A549 (cell line): ENCODE data around the gene SMPD2. TPM values are rescaled to one million over a fixed set of nuclear protein-coding genes. Genes with fewer than 3 reads are reported as not detected.

ENCODE experiments used
- ATAC-seq, 2 experiments: fragments of 200-7000 bp in 1 of 2; fragments of >200 bp in 1 of 2; cut with Nextera tagmentation in 1 of 2; cut with Tn5 transposase in 1 of 2; 3 replicates each; pipeline versions ENCODE4 v1.8.0 to v1.9.1; 2018 to 2020; ENCODE audit warnings: mild to moderate bottlenecking in 1 of 2, moderate library complexity in 1 of 2
- CTCF ChIA-PET: fragments of 300-600 bp; sonication (Branson Sonifier 250); formaldehyde crosslinking; extraction: SDS; loops from one replicate; lab custom pipeline; 2021; ENCODE audit warnings: antibody characterized with exemption, inconsistent platforms; lab: Yijun Ruan, JAX
- POLR2A ChIA-PET: fragments of 350-600 bp; formaldehyde crosslinking; extraction: SDS; loops from one replicate; lab custom pipeline; 2021; ENCODE audit warnings: antibody characterized with exemption, inconsistent platforms; lab: Yijun Ruan, JAX
- DNase-seq, 2 experiments: peaks; one replicate each; pipeline versions ENCODE4 v3.0.0 to v3.0.0-alpha.2; 2011 to 2016; ENCODE audit warnings: low read depth in 1 of 2, low spot score in 1 of 2
- FAIRE-seq: peaks from 2 replicates; lab custom pipeline; 2011; peaks lifted over from hg19 to GRCh38; lab: Jason Lieb, UNC
- H3K27ac ChIP-seq, 2 experiments: fragments of >200 bp; sonication (Bioruptor Twin); formaldehyde crosslinking; 3 replicates each; pipeline ENCODE4 v1.5.1; 2016 to 2017
- H3K4me1 ChIP-seq: fragments of >200 bp; sonication (Bioruptor Twin); formaldehyde crosslinking; 3 replicates; pipeline ENCODE4 v1.6.1; 2016
- H3K4me2 ChIP-seq: fragments of >200 bp; sonication (Bioruptor Twin); formaldehyde crosslinking; 3 replicates; pipeline ENCODE4 v1.6.1; 2016
- H3K4me3 ChIP-seq: fragments of >200 bp; sonication (Bioruptor Twin); formaldehyde crosslinking; 3 replicates; pipeline ENCODE4 v1.5.1; 2016
- H3K9me3 ChIP-seq: fragments of >200 bp; sonication (Bioruptor Twin); formaldehyde crosslinking; 3 replicates; pipeline ENCODE4 v1.6.1; 2016
- CBX8 ChIP-seq: fragments of 200-600 bp; sonication (generic); IDR thresholded peaks from 2 replicates; pipeline ENCODE4 v1.6.1; 2016
- CEBPB ChIP-seq, 2 experiments: fragments of >200 bp in 1 of 2; sonication (Bioruptor Twin) in 1 of 2; formaldehyde crosslinking in 1 of 2; IDR thresholded peaks; 2 replicates each; pipeline ENCODE4 v1.6.1; 2012 to 2016
- CHD2 ChIP-seq: fragments of 150-350 bp; IDR thresholded peaks from 2 replicates; pipeline ENCODE4 v1.6.1; 2014; ENCODE audit warnings: low read length; ENCODE audit not compliant: partially characterized antibody
- CHD4 ChIP-seq: fragments of 200-600 bp; sonication (generic); IDR thresholded peaks from 2 replicates; pipeline ENCODE4 v1.6.1; 2016; ENCODE audit warnings: antibody characterized with exemption, mild to moderate bottlenecking, borderline replicate concordance
- ESRRA ChIP-seq: fragments of 150-350 bp; IDR thresholded peaks from 2 replicates; pipeline ENCODE4 v1.6.1; 2014; ENCODE audit warnings: mild to moderate bottlenecking, low read length, borderline replicate concordance
- FOSL2 ChIP-seq, 2 experiments: fragments of 450-650 bp in 1 of 2; fragments of >200 bp in 1 of 2; sonication (Bioruptor Twin) in 1 of 2; formaldehyde crosslinking; IDR thresholded peaks; 2 replicates each; pipeline versions ENCODE4 v1.5.0 to v1.6.1; 2016 to 2020; ENCODE audit warnings: mild to moderate bottlenecking in 1 of 2, moderate library complexity in 1 of 2
- FOXS1 ChIP-seq: fragments of 250-450 bp; sonication (Bioruptor Pico); IDR thresholded peaks from 2 replicates; pipeline ENCODE4 v1.5.0; 2020; ENCODE audit warnings: mild to moderate bottlenecking, moderate library complexity
- GATA3 ChIP-seq: IDR thresholded peaks from 2 replicates; pipeline ENCODE4 v1.6.1; 2012; ENCODE audit warnings: borderline replicate concordance
- HES2 ChIP-seq: fragments of >200 bp; sonication (Bioruptor Twin); formaldehyde crosslinking; IDR thresholded peaks from 2 replicates; pipeline ENCODE4 v1.6.1; 2016
- HOXA7 ChIP-seq: fragments of 250-450 bp; sonication (Bioruptor Pico); IDR thresholded peaks from 2 replicates; pipeline ENCODE4 v1.5.0; 2020; ENCODE audit warnings: mild to moderate bottlenecking, moderate library complexity
- HOXB5 ChIP-seq: fragments of 250-450 bp; sonication (Bioruptor Pico); IDR thresholded peaks from 2 replicates; pipeline ENCODE4 v1.5.0; 2020; ENCODE audit warnings: mild to moderate bottlenecking, moderate library complexity
- JUNB ChIP-seq: fragments of >200 bp; sonication (Bioruptor Twin); formaldehyde crosslinking; IDR thresholded peaks from 2 replicates; pipeline ENCODE4 v1.6.1; 2016
- MAZ ChIP-seq: fragments of 150-350 bp; IDR thresholded peaks from 2 replicates; pipeline ENCODE4 v1.6.1; 2014; ENCODE audit warnings: antibody characterized with exemption, low read depth, low read length, borderline replicate concordance
- NFE2L2 ChIP-seq: fragments of 150-350 bp; conservative IDR thresholded peaks from 2 replicates; pipeline ENCODE4 v1.6.1; 2014; ENCODE audit warnings: low read length
- NPAS2 ChIP-seq: fragments of 250-450 bp; sonication (Bioruptor Pico); IDR thresholded peaks from 2 replicates; pipeline ENCODE4 v1.8.0; 2022; ENCODE audit warnings: mild to moderate bottlenecking, moderate library complexity, borderline replicate concordance
- PBX3 ChIP-seq: IDR thresholded peaks from 2 replicates; pipeline ENCODE4 v1.6.1; 2012
- PHF8 ChIP-seq: fragments of 200-600 bp; sonication (generic); IDR thresholded peaks from 2 replicates; pipeline ENCODE4 v1.6.1; 2016; ENCODE audit warnings: low read depth, mild to moderate bottlenecking, antibody characterized with exemption, moderate library complexity, borderline replicate concordance
- RAD21 ChIP-seq, 2 experiments: fragments of >200 bp in 1 of 2; sonication (Bioruptor Twin) in 1 of 2; formaldehyde crosslinking in 1 of 2; IDR thresholded peaks in 1 of 2; conservative IDR thresholded peaks in 1 of 2; 2 replicates in 1 of 2; 3 replicates in 1 of 2; pipeline ENCODE4 v1.6.1; 2012 to 2018; ENCODE audit warnings: inconsistent platforms in 1 of 2
- RFX5 ChIP-seq: fragments of 450-650 bp; IDR thresholded peaks from 2 replicates; pipeline ENCODE4 v1.7.1; 2014; ENCODE audit warnings: antibody characterized with exemption, mild to moderate bottlenecking, moderate library complexity
- RNF2 ChIP-seq: fragments of 200-600 bp; sonication (generic); IDR thresholded peaks from 2 replicates; pipeline ENCODE4 v1.6.1; 2016; ENCODE audit warnings: low read depth, mild to moderate bottlenecking, antibody characterized with exemption, moderate library complexity, borderline replicate concordance
- SMC3 ChIP-seq: fragments of >200 bp; sonication (Bioruptor Twin); formaldehyde crosslinking; IDR thresholded peaks from 3 replicates; pipeline ENCODE4 v1.6.1; 2018; ENCODE audit warnings: inconsistent platforms
- TFCP2L1 ChIP-seq: fragments of 250-450 bp; sonication (Bioruptor Pico); IDR thresholded peaks from 2 replicates; pipeline ENCODE4 v1.5.0; 2021; ENCODE audit warnings: mild to moderate bottlenecking
- ZC3H11A ChIP-seq: fragments of 450-650 bp; IDR thresholded peaks from 2 replicates; pipeline ENCODE4 v1.6.1; 2014; ENCODE audit warnings: antibody characterized with exemption, mild to moderate bottlenecking
- ZSCAN20 ChIP-seq: fragments of 250-450 bp; sonication (Bioruptor Pico); IDR thresholded peaks from 2 replicates; pipeline ENCODE4 v1.8.0; 2022; ENCODE audit warnings: mild to moderate bottlenecking, moderate library complexity
- WGBS: methylation state at CpG from one replicate; pipeline ENCODE4 v1.1.6; 2017; ENCODE audit errors: missing lambda C conversion rate; 5-methylcytosine and 5-hydroxymethylcytosine counted together
- polyA plus RNA-seq, 4 experiments: library from polyadenylated mRNA; depleted of rRNA in 3 of 4; stranded (reverse); fragments of >200 nt; fragmentation: RNase III in 1 of 4; extraction: RNeasy Plus Mini Kit Qiagen cat#74134 plus additional on column Dnase treatment in 1 of 4; gene quantifications; 2 replicates in 3 of 4; 3 replicates in 1 of 4; pipeline ENCODE4 v1.2.3, GENCODE V29; 2011 to 2017
- TF ChIP-seq, protein P1 (sequence below): fragments of 250-450 bp; sonication (Bioruptor Pico); IDR thresholded peaks from 2 replicates; pipeline ENCODE4 v1.5.0; 2021; ENCODE audit warnings: mild to moderate bottlenecking, moderate library complexity, borderline replicate concordance

The SMPD2 gene
- polyA plus RNA-seq, 2 of the 4 experiments (the other 2 are of a cell fraction), result 9.6 to 10.0 TPM

- TF ChIP-seq RAD21 (conservative IDR thresholded peaks at IDR 0.05 in 1 of 2, IDR thresholded peaks at IDR 0.05 in 1 of 2), result no peak
- no peak for TF ChIP-seq SMC3
- TF ChIP-seq ZSCAN20, result no peak
- TF ChIP-seq RNF2, result no peak
- TF ChIP-seq HOXB5 (CRISPR knock-in tag), result no peak
- TF ChIP-seq FOXS1 (CRISPR knock-in tag), result no peak
- TF ChIP-seq ESRRA, result no peak
- TF ChIP-seq CEBPB (IDR thresholded peaks at IDR 0.05), result no peak
- TF ChIP-seq CHD2, result no peak
- TF ChIP-seq, all 56 proteins: peak for 0
Measured at GRCh38 chr6:109445382-109445781, 4.9 kb downstream of the SMPD2 start (continued).

- ATAC-seq (no peak), DNase-seq (no peak), FAIRE-seq (no peak)
- Histone ChIP-seq H3K27ac (no peak overlapping the region), H3K4me3 (no peak overlapping the region), H3K4me1 (peaks cover 8% of the 10 kb centered on the region), H3K9me3 (no peaks in the 10 kb centered on the region), H3K4me2 (no peak overlapping the region)
- TF ChIP-seq HOXA7 (CRISPR knock-in tag) (no peak), ZC3H11A (no peak), FOSL2 (IDR thresholded peaks at IDR 0.05) (no peak), FOSL2 (CRISPR knock-in tag; IDR thresholded peaks at IDR 0.05) (no peak), NFE2L2 (no peak), ZSCAN20 (no peak), MAZ (no peak), JUNB (no peak), SMC3 (no peak), GATA3 (no peak), CBX8 (no peak), PBX3 (no peak), RFX5 (no peak), ESRRA (no peak), CHD4 (no peak), PHF8 (no peak), TFCP2L1 (CRISPR knock-in tag) (no peak), NPAS2 (CRISPR knock-in tag) (no peak), HES2 (no peak)
- TF ChIP-seq, protein P1, sequence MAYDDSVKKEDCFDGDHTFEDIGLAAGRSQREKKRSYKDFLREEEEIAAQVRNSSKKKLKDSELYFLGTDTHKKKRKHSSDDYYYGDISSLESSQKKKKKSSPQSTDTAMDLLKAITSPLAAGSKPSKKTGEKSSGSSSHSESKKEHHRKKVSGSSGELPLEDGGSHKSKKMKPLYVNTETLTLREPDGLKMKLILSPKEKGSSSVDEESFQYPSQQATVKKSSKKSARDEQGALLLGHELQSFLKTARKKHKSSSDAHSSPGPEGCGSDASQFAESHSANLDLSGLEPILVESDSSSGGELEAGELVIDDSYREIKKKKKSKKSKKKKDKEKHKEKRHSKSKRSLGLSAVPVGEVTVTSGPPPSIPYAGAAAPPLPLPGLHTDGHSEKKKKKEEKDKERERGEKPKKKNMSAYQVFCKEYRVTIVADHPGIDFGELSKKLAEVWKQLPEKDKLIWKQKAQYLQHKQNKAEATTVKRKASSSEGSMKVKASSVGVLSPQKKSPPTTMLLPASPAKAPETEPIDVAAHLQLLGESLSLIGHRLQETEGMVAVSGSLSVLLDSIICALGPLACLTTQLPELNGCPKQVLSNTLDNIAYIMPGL, result no peak
- ChIA-PET POLR2A (no interaction called here), CTCF (interaction anchor here (1.5 to 1.6 kb wide), 2 partner anchors 8 to 258 kb away, joined by 4 to 6 read pairs; no protein-coding TSS in a partner anchor)
- WGBS, result 86% methylated on average over 10 of the region's 15 CpGs
Measured at GRCh38 chr6:109446072-109446471, 5.5 kb downstream of the SMPD2 start.
